Right lung (tissue), 5 donors: ENCODE data around the gene SNUPN. TPM values are rescaled to one million over a fixed set of nuclear protein-coding genes. Genes with fewer than 3 reads are reported as not detected.
"Not testable (repeated sequence)": the region's sequence is repeated elsewhere in the genome, so short reads cannot be mapped to it uniquely, and the experiment has no call there.

Experiments used
- DNase-seq, 2 donors: peaks; one replicate each; pipeline ENCODE4 v3.0.0-alpha.2; 2013
- polyA plus RNA-seq, 5 donors: library from polyadenylated mRNA; unstranded; fragments of 120-200 nt; gene quantifications; one replicate each; pipeline versions ENCODE4 v1.2.1 to v1.2.3, GENCODE V29; 2013; ENCODE audit warnings: inconsistent platforms in 1 of 5, low replicate concordance in 1 of 5; ENCODE audit not compliant: insufficient read length in 5 of 5, insufficient read depth in 1 of 5

Gene SNUPN
- polyA plus RNA-seq, 5 donors, result 26.8 to 32.1 (median 30.0) TPM

- no peak for DNase-seq
Measured at GRCh38 chr15:75639191-75639708, 13.7 kb upstream of the SNUPN start.

DNA sequence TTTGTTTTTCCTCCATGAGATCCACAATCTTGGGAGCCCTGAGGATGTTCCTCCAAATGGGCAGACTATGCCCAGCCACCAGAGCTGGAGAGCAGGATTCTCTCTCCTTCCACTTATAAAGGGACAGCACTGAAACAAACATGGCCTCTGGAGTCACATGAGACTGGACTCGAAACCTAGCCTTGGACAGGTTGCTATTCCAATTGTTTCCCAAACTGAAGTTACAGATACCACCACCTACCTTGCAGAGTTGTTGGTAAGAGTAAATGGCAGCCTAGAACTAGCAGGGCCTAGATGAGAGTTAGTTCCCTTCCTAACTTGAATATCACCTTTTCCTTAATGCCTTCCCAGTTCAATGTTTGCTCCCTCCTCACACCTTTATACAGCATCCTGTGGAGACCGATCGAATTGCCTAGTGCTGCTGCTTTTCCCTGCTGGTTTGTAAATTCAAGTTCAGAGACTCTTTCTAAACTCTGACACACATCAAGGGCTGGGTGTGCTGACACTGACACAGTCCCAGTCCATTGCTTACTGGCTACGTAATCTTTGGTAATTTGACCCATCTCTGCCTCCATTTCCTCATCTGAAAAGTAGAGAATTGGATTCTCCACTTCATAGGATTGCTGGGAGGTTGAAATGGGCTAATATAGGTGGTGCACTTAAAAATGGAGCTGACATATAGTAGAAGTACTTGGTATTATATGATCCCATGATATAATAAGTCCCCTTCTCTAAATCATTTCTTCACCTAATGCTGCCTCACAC, 11.9 kb upstream of the SNUPN start:
- DNase-seq, result no peak

- DNase-seq, result no peak
Measured at GRCh38 chr15:75636026-75636425, 10.5 kb upstream of the SNUPN start.

GRCh38 chr15:75633922-75634321, 8.4 kb upstream of the SNUPN start:
- DNase-seq, result not testable (repeated sequence)

GRCh38 chr15:75631935-75632334, 6.4 kb upstream of the SNUPN start:
- no peak for DNase-seq

- no peak for DNase-seq
Measured at GRCh38 chr15:75622505-75622904, 3.0 kb downstream of the SNUPN start.

GRCh38 chr15:75620841-75621391, 4.6 kb downstream of the SNUPN start:
- no peak for DNase-seq

- DNase-seq, result no peak
Measured at GRCh38 chr15:75620058-75620820, 5.3 kb downstream of the SNUPN start.

DNA sequence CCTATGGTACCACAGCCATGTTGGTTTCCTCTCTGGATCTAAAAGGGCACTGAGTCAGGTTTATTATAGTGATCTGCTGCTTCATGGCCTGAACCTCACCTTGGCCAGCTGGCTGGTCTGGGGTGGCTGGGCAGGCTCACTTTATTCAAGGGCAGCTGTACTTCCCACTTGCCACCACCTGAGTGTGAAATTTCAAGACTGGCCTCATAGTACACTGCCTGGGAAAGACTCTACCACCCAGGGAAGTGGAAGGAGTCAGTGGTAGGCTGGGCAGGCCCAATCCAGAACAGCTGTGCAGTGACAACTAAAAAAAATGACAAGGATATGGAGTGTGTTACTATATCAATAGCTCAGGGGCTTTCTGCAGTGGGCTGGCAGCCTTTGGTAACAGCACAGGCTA, 8.8 kb downstream of the SNUPN start:
- DNase-seq, result no peak

- DNase-seq, result no peak
Measured at GRCh38 chr15:75606711-75607699, 18.5 kb downstream of the SNUPN start.

DNA sequence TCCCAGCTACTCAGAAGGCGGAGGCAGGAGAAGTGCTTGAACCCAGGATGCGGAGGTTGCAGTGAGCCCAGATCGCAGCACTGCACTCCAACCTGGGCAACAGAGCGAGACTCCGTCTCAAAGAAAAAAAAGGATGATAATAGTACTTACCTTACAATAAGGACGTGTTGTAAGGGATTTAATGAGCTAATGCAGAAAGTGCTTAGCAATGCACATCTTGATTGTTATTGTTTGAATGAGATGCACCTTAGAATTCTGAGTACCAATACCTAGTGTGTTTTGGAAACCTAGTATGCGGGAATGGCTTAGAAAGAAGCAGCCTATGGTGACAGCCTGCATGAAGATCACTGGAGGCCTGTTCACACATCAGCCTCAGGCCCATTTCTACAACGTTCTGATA, 19.5 kb downstream of the SNUPN start:
- no peak for DNase-seq

GRCh38 chr15:75599401-75599800, 26.1 kb downstream of the SNUPN start:
- no peak for DNase-seq

- DNase-seq, result no peak
Measured at GRCh38 chr15:75598361-75598760, 27.2 kb downstream of the SNUPN start.

- DNase-seq, result no peak
Measured at GRCh38 chr15:75597667-75598341, 27.7 kb downstream of the SNUPN start.

DNA sequence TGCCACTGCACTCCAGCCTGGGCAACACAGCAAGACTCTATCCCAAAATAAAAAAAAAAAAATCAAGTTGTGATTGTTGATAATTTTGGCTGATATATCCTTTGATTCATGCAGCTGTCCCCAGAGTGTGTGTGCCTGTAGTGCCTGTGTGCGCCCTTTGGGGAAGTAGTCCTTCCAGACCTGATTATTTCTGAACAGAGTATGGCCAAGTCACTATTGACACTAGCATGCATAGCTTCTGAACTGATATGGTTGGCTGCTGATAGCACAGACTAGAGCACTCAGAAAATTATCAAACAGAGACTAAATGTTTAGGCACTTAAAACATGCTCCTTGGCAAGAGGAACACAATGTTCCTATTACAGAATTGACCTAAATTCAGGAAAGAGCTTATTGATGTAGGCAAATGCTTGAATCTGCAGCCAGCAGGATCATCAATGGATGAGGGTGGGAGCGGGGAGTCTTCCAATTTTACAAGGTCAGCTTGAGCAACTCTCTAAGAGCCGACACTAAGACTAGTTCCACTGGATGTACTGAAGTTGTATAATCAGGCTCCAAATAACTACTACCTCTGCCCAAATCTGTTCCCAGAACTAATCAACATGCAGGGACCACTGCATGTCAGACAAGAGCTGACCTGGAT, 28.7 kb downstream of the SNUPN start:
- no peak for DNase-seq

DNA sequence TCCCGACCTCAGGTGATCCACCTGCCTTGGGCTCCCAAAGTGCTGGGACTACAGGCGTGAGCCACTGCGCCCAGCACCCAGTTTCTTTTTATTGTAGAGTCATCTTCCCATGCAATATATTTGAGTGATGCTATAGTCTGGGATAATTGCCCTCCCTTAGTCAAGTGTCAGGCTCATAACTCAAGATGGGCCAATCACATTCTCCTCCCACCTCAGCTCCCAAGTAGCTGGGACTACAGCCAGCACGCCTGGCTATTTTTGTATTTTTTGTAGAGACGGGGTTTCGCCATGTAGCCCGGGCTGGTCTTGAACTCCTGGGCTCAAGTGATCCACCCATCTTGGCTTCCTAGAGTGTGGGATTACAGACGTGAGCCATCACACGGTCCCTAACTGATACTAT, 31.2 kb downstream of the SNUPN start:
- DNase-seq, result no peak

DNA sequence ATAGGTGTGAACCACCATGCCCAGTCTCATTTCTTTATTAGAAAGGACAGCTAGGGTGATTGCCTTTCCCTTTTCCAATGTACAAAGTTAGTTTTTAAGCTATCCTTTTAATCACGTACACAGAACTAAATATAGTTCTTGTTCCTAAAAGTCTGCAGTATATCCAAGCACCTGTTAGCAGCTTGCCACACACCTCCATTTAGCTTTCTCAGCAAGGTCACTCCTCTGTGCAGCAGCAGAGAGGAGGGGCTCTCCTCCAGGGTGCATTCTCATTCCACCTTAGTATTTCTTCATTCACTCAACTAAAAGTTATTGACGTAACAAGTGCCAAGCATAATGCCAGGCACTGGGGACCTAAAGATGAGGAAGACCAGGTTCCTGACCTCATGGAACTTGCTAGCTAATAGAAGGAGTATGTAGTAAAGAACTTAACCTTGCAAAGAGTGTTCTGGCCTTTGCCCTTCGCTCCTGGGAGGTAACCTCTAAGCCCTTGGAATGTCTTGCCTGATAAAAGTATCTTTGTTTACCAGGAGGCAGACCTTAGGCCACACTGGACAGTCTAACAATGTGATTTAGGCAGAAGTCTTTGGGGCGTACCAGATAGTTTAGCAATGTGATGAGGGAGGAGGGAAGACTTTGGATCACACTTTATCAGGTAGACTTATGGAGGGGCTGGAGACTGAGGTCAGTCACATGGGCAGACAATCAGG, 33.7 kb downstream of the SNUPN start:
- DNase-seq, result no peak

DNA sequence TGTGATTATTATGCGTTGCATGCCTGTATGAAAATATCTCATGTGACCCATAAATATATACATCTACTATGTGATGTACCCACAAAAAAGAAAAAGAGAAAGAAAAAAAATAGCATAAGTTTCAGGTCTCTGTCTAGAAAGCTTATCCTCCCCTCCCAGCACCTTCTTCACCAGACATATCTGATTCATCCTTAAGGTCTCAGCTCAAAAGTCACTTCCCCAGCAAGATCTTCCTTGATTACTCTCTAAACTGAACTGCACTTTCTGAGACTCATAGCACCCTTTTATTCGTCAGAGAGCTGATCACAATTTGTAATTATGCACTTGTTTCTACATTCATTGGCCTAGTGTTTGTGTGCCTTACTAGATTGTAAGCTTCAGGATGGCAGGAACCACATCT, 35.3 kb downstream of the SNUPN start:
- no peak for DNase-seq

DNA sequence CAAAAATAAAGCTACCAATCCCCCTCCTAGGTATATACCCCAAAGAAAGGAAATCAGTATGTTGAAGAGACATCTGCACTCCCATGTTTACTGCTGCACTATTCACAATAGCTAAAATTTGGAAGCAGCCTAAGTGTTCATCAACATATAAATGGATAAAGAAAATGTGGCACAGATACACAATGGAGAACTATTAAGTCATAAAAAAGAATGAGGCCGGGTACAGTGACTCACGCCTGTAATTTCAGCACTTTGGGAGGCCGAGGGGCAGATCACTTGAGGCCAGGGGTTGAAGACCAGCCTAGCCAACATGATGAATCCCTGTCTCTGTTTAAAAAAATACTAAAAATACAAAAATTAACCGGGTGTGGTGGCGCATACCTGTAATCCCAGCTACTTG, 36.5 kb downstream of the SNUPN start:
- no peak for DNase-seq

DNA sequence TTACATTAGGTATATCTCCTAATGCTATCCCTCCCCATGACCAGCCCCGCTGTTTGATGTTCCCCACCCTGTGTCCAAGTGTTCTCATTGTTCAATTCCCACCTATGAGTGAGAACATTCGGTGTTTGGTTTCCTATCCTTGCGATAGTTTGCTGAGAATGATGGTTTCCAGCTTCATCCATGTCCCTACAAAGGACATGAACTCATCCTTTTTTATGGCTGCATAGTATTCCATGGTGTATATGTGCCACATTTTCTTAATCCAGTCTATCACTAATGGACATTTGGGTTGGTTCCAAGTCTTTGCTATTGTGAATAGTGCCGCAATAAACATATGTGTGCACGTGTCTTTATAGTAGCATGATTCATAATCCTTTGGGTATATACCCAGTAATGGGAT, 39.1 kb downstream of the SNUPN start:
- not testable (repeated sequence) for DNase-seq
